Aorta (tissue), 5 donors: ENCODE measurements around the gene ARID5B. TPM values are rescaled to one million over a fixed set of nuclear protein-coding genes. Genes with fewer than 3 reads are reported as not detected.
"Not testable (repeated sequence)": the region's sequence is repeated elsewhere in the genome, so short reads cannot be mapped to it uniquely, and the experiment has no call there.

Experiments
- ATAC-seq: fragments of 200-7000 bp; cut with Tn5 transposase; one replicate; pipeline ENCODE4 v1.9.1; 2022; ENCODE audit warnings: moderate library complexity; ENCODE audit not compliant: low FRiP score
- DNase-seq, 2 donors: peaks; one replicate each; pipeline ENCODE4 v3.0.0-alpha.2; 2020
- H3K27ac ChIP-seq, 2 donors: one replicate each; pipeline ENCODE4 v1.5.1; 2013; ENCODE audit warnings: low read length in 2 of 2, mild to moderate bottlenecking in 2 of 2, moderate library complexity in 2 of 2, control low read depth in 1 of 2, inconsistent platforms in 1 of 2, low read depth in 1 of 2
- H3K27me3 ChIP-seq, 2 donors: one replicate each; pipeline ENCODE4 v1.6.1; 2013; ENCODE audit warnings: control low read depth in 1 of 2, low read length in 1 of 2, mild to moderate bottlenecking in 1 of 2, moderate library complexity in 1 of 2; ENCODE audit not compliant: insufficient read depth in 2 of 2, control insufficient read depth in 1 of 2
- H3K36me3 ChIP-seq, 2 donors: one replicate each; pipeline ENCODE4 v1.6.1; 2013; ENCODE audit warnings: control low read depth in 1 of 2, low read length in 1 of 2, mild to moderate bottlenecking in 1 of 2; ENCODE audit not compliant: insufficient read depth in 2 of 2, control insufficient read depth in 1 of 2
- H3K4me1 ChIP-seq, 2 donors: one replicate each; pipeline ENCODE4 v1.6.1; 2013; ENCODE audit warnings: low read length in 2 of 2, control low read depth in 1 of 2, mild to moderate bottlenecking in 1 of 2, moderate library complexity in 1 of 2; ENCODE audit not compliant: insufficient read depth in 2 of 2, control insufficient read depth in 1 of 2
- H3K4me3 ChIP-seq, 2 donors: one replicate each; pipeline ENCODE4 v1.5.1; 2013; ENCODE audit warnings: low read length in 2 of 2, control low read depth in 1 of 2, mild to moderate bottlenecking in 1 of 2
- H3K9me3 ChIP-seq: one replicate; pipeline ENCODE4 v1.6.1; 2013; ENCODE audit warnings: mild to moderate bottlenecking, low read length; ENCODE audit not compliant: control insufficient read depth
- WGBS, 2 donors: extraction: QIAGEN DNeasy Blood & Tissue Kit; methylation state at CpG; one replicate each; pipeline ENCODE4 v1.1.7; 2013; 5-methylcytosine and 5-hydroxymethylcytosine counted together
- intact Hi-C, 2 donors: fragments of 100-400 bp; cut with DNase I; formaldehyde crosslinking; loops; one replicate each; pipeline versions ENCODE4 v1.14.2 to v1.15.0; 2022
- polyA plus RNA-seq, 2 donors: library from polyadenylated mRNA; stranded (reverse); fragments of 200-250 nt; gene quantifications; one replicate each; pipeline ENCODE4 v1.2.3, GENCODE V29; 2013
- total RNA-seq, 2 donors: library from RNA; stranded (reverse); fragmentation: NEBNext Ultra II Directional; extraction: Animal tissue kit (Norgen Biotek cat#: 25700); gene quantifications; one replicate each; pipeline ENCODE4 v1.2.1, GENCODE V29; 2021
- donor health status: healthy with polysubstance abuse.
- donor health status: Bipolar disorder and iron deficiency.
- donor health status: DM: no; HTN: no; CAD: no.
- donor health status: DM: no; HTN: no; CAD: no.
- donor health status: DM: yes; HTN: yes; CAD: no.

The ARID5B gene
- total and polyA plus RNA-seq, 4 donors, result 7.8 to 143 (median 49.7) TPM

- H3K27ac ChIP-seq, result no peak overlapping the region
- no peaks in the 10 kb centered on the region for H3K9me3 ChIP-seq
- intact Hi-C loops, result no loop called here
- DNase-seq (no peak), ATAC-seq (no peak)
- H3K4me1 ChIP-seq, result peaks cover 2 to 3% of the 10 kb centered on the region in 2 donors
- H3K4me3 ChIP-seq, result no peak overlapping the region
- WGBS, 2 donors, result 94% methylated on average over 3 of the region's 3 CpGs
- no peaks in the 10 kb centered on the region for H3K36me3 ChIP-seq
- no peaks in the 10 kb centered on the region for H3K27me3 ChIP-seq
These were observed 34.7 kb upstream of the ARID5B start for GRCh38 chr10:61866700-61867368.

GRCh38 chr10:61867374-61867773, 34.1 kb upstream of the ARID5B start:
- H3K4me3 ChIP-seq, H3K36me3 ChIP-seq, intact Hi-C loops, H3K9me3 ChIP-seq, ATAC-seq, H3K27me3 ChIP-seq, H3K27ac ChIP-seq, H3K4me1 ChIP-seq: not testable (repeated sequence)
- peak in 1 of 2 donors; percentile 75 for DNase-seq
- 20 to 26% methylated on average over 16 to 22 of the region's 22 CpGs for WGBS, 2 donors

- H3K4me3 ChIP-seq, intact Hi-C loops, H3K27me3 ChIP-seq, H3K36me3 ChIP-seq, ATAC-seq, H3K4me1 ChIP-seq, H3K9me3 ChIP-seq: not testable (repeated sequence)
- H3K27ac ChIP-seq, result peak overlapping the region in 1 of 2 donors; percentile 12
- DNase-seq, result peak; percentile 73 to 82
- 31 to 33% methylated on average over 2 to 25 of the region's 25 CpGs for whole genome bisulfite sequencing, 2 donors
These were observed 33.7 kb upstream of the ARID5B start for GRCh38 chr10:61867817-61868216.

GRCh38 chr10:61869041-61869675, 32.3 kb upstream of the ARID5B start:
- Histone ChIP-seq H3K27ac (no peak overlapping the region), H3K9me3 (no peaks in the 10 kb centered on the region), H3K4me3 (no peak overlapping the region), H3K36me3 (no peaks in the 10 kb centered on the region), H3K4me1 (peaks cover 2 to 3% of the 10 kb centered on the region in 2 donors), H3K27me3 (no peaks in the 10 kb centered on the region)
- DNase-seq, result no peak
- no peak for ATAC-seq
- WGBS, 2 donors, result 96 to 97% methylated on average over 8 of the region's 8 CpGs
- intact Hi-C loops, result no loop called here

GRCh38 chr10:61869774-61870525, 31.5 kb upstream of the ARID5B start:
- intact Hi-C loops, result no loop called here
- H3K27ac ChIP-seq, result no peak overlapping the region
- ATAC-seq, result no peak

GRCh38 chr10:61870526-61870895, 31.0 kb upstream of the ARID5B start:
- 15 to 19% methylated on average over 3 of the region's 3 CpGs for WGBS, 2 donors
- Histone ChIP-seq H3K4me1 (peaks cover 2 to 3% of the 10 kb centered on the region in 2 donors), H3K36me3 (no peaks in the 10 kb centered on the region), H3K4me3 (no peak overlapping the region), H3K27me3 (no peaks in the 10 kb centered on the region), H3K27ac (peak overlapping the region in 1 of 2 donors; percentile 73), H3K9me3 (no peaks in the 10 kb centered on the region)
- intact Hi-C loops, result no loop called here
- DNase-seq, result no peak
- no peak for ATAC-seq

More at GRCh38 chr10:61869774-61870525, 31.5 kb upstream of the ARID5B start:
- H3K4me3 ChIP-seq, result no peak overlapping the region
- no peak for DNase-seq
- H3K36me3 ChIP-seq, result no peaks in the 10 kb centered on the region
- peaks cover 2 to 3% of the 10 kb centered on the region in 2 donors for H3K4me1 ChIP-seq
- WGBS, 2 donors, result 6 to 7% methylated on average over 6 of the region's 6 CpGs
- H3K27me3 ChIP-seq, result no peaks in the 10 kb centered on the region
- H3K9me3 ChIP-seq, result no peaks in the 10 kb centered on the region

- H3K9me3 ChIP-seq, result no peaks in the 10 kb centered on the region
- ATAC-seq, result no peak
- no peaks in the 10 kb centered on the region for H3K36me3 ChIP-seq
- H3K27ac ChIP-seq, result no peak overlapping the region
- WGBS, 2 donors, result 96% methylated on average over 6 of the region's 6 CpGs
- intact Hi-C loops, result no loop called here
- no peak for DNase-seq
- no peak overlapping the region for H3K4me3 ChIP-seq
- no peaks in the 10 kb centered on the region for H3K27me3 ChIP-seq
- H3K4me1 ChIP-seq, result peaks cover 2 to 3% of the 10 kb centered on the region in 2 donors
These were observed 30.0 kb upstream of the ARID5B start for GRCh38 chr10:61871487-61871886.

- H3K4me3 ChIP-seq, result no peak overlapping the region
- ATAC-seq (no peak), DNase-seq (no peak)
- H3K27ac ChIP-seq, result no peak overlapping the region
- intact Hi-C loops, result no loop called here
- H3K27me3 ChIP-seq, result no peaks in the 10 kb centered on the region
- no peaks in the 10 kb centered on the region for H3K36me3 ChIP-seq
- WGBS, 2 donors, result 32 to 43% methylated on average over 11 of the region's 11 CpGs
- H3K9me3 ChIP-seq, result no peaks in the 10 kb centered on the region
- no peaks in the 10 kb centered on the region for H3K4me1 ChIP-seq
These were observed 23.4 kb upstream of the ARID5B start for GRCh38 chr10:61877887-61878739.
